Activated naive CD4-positive, alpha-beta T cell treated with anti-CD3 and anti-CD28 coated beads, Interleukin-2, amount 50 U/mL, for 24 hours (primary cell): ENCODE data around the gene TMCO2.

Source experiments
- H3K27ac Mint-ChIP-seq: one replicate; pipeline ENCODE4 v1.8.0; 2021; ENCODE audit warnings: mild to moderate bottlenecking, mixed read lengths
- H3K27me3 Mint-ChIP-seq: one replicate; pipeline ENCODE4 v1.8.0; 2021; ENCODE audit warnings: mixed read lengths
- H3K36me3 Mint-ChIP-seq: one replicate; pipeline ENCODE4 v1.8.0; 2021; ENCODE audit warnings: mixed read lengths
- H3K4me1 Mint-ChIP-seq: one replicate; pipeline ENCODE4 v1.8.0; 2021; ENCODE audit warnings: mixed read lengths
- H3K4me3 Mint-ChIP-seq: one replicate; pipeline ENCODE4 v1.8.0; 2021; ENCODE audit warnings: mild to moderate bottlenecking, mixed read lengths
- H3K9me3 Mint-ChIP-seq: one replicate; pipeline ENCODE4 v1.8.0; 2021; ENCODE audit warnings: mixed read lengths

Gene TMCO2

GRCh38 chr1:40248412-40248811, 675 bp downstream of the TMCO2 start:
- Mint-ChIP-seq H3K4me3 (no peak overlapping the region), H3K27me3 (no peaks in the 10 kb centered on the region), H3K4me1 (no peaks in the 10 kb centered on the region), H3K36me3 (no peaks in the 10 kb centered on the region), H3K9me3 (no peaks in the 10 kb centered on the region), H3K27ac (no peak overlapping the region)

DNA sequence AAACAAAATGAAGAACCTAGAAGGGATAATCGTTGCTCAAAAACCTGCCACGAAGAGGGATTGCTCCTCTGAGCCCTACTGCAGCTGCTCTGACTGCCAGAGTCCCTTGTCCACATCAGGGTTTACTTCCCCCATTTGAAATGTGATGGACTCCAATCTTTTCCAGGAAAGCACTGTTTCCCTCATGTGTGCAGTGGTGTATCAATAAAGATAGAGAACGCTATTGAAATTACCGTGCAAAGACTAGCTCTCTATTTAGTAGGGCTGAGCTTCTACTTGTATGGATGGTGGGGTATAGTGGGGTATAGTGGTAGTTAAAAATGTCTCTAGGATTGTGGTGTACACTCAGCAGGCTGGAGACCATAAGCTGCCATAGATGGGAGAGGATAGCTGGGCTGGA, 3.7 kb downstream of the TMCO2 start:
- Mint-ChIP-seq H3K27ac (no peak overlapping the region), H3K9me3 (no peaks in the 10 kb centered on the region), H3K4me3 (no peak overlapping the region), H3K27me3 (no peaks in the 10 kb centered on the region), H3K4me1 (peaks cover 18% of the 10 kb centered on the region), H3K36me3 (no peaks in the 10 kb centered on the region)

GRCh38 chr1:40252601-40253000, 4.9 kb downstream of the TMCO2 start:
- H3K4me3 Mint-ChIP-seq, result no peak overlapping the region
- no peak overlapping the region for H3K27ac Mint-ChIP-seq

GRCh38 chr1:40255231-40255630, 7.5 kb downstream of the TMCO2 start:
- H3K4me1 Mint-ChIP-seq, result peaks cover 27% of the 10 kb centered on the region
- no peak overlapping the region for H3K27ac Mint-ChIP-seq
- H3K27me3 Mint-ChIP-seq, result no peaks in the 10 kb centered on the region
- peaks cover 2% of the 10 kb centered on the region for H3K36me3 Mint-ChIP-seq
- no peaks in the 10 kb centered on the region for H3K9me3 Mint-ChIP-seq
- H3K4me3 Mint-ChIP-seq, result no peak overlapping the region

More at GRCh38 chr1:40252601-40253000, 4.9 kb downstream of the TMCO2 start:
- H3K4me1 Mint-ChIP-seq, result peaks cover 24% of the 10 kb centered on the region
- no peaks in the 10 kb centered on the region for H3K36me3 Mint-ChIP-seq
- no peaks in the 10 kb centered on the region for H3K9me3 Mint-ChIP-seq
- H3K27me3 Mint-ChIP-seq, result no peaks in the 10 kb centered on the region

- peak overlapping the region; percentile 100 for H3K27ac Mint-ChIP-seq
- peaks cover 35% of the 10 kb centered on the region for H3K4me1 Mint-ChIP-seq
- H3K36me3 Mint-ChIP-seq, result peaks cover 12% of the 10 kb centered on the region
- no peaks in the 10 kb centered on the region for H3K9me3 Mint-ChIP-seq
- H3K4me3 Mint-ChIP-seq, result peak overlapping the region; percentile 99
- no peaks in the 10 kb centered on the region for H3K27me3 Mint-ChIP-seq
Observed at GRCh38 chr1:40256401-40257084, 8.8 kb downstream of the TMCO2 start.

DNA sequence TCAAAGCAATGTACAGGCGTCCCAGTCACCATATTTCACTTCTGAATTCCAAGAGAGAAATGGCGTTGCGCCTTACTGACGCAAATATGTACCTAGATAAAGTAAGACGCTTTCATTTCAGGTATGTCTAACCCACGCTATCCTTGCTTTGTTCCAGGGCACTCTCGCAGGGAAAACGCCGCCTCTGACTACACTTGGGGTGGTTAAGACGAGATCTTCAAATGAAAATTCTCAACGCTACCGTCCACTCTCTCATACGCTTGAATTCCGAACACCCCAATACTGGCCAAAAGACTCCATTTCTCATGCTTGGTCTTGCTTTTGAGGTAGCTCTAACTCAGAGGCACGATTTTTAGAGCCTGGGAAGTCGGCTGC, 9.6 kb downstream of the TMCO2 start:
- Mint-ChIP-seq H3K27ac (peak overlapping the region; percentile 100), H3K36me3 (peaks cover 14% of the 10 kb centered on the region), H3K9me3 (no peaks in the 10 kb centered on the region), H3K27me3 (no peaks in the 10 kb centered on the region), H3K4me1 (peaks cover 41% of the 10 kb centered on the region), H3K4me3 (peak overlapping the region; percentile 99)

DNA sequence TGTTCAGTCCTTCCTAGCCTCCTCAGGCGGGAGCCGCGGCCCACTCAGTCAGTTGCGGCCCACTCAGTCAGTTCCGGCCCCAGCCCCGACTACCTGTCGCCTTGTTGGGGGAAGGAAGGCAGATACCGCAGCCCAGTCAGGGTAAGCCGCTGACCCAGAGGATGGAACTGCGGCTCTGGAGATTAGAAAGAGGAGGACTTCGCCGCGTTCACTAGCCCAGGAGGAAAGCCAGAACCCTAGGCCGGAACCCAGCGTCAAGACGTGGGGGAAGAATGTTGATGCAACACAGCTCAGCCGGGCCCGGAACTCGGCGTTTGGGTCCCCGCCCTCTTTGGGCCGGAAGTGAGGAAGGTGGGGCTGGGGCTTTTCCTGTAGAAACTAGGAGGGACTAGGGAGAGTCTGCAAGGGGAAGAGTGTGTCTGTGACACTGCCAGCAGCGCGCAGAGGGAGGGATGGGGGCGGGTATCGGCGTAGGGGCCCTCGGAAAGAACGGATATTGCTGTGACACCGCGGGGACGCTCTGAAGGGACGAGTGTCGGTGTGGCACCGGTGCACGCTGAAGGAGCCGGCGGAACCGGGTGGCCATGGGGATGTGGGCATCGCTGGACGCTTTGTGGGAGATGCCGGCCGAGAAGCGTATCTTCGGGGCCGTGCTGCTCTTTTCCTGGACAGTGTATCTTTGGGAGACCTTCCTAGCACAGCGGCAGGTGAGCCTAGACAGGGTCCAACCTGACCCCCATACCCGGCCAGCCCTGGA, 10.1 kb downstream of the TMCO2 start, which contains the start of gene ZMPSTE24:
ZMPSTE24 (plus strand) TSS at position 549 of the 757 bp plus-strand sequence; CDS start at position 585, 36 bp downstream.
- Mint-ChIP-seq H3K27ac (peak within 1 kb of the TSS; percentile 100), H3K9me3 (no peaks in the 10 kb centered on the region), H3K4me3 (peak within 1 kb of the TSS; percentile 99), H3K27me3 (no peaks in the 10 kb centered on the region), H3K4me1 (peaks cover 46% of the 10 kb centered on the region), H3K36me3 (peaks cover 18% of the 10 kb centered on the region)

GRCh38 chr1:40258445-40258769, 10.7 kb downstream of the TMCO2 start:
- Mint-ChIP-seq H3K27ac (peak overlapping the region; percentile 100), H3K36me3 (peaks cover 20% of the 10 kb centered on the region), H3K27me3 (no peaks in the 10 kb centered on the region), H3K4me3 (peak overlapping the region; percentile 99), H3K4me1 (peaks cover 51% of the 10 kb centered on the region), H3K9me3 (no peaks in the 10 kb centered on the region)

GRCh38 chr1:40264354-40264781, 16.6 kb downstream of the TMCO2 start:
- Mint-ChIP-seq H3K4me1 (peaks cover 44% of the 10 kb centered on the region), H3K36me3 (peaks cover 19% of the 10 kb centered on the region), H3K4me3 (no peak overlapping the region), H3K9me3 (no peaks in the 10 kb centered on the region), H3K27me3 (no peaks in the 10 kb centered on the region), H3K27ac (peak overlapping the region; percentile 81)

DNA sequence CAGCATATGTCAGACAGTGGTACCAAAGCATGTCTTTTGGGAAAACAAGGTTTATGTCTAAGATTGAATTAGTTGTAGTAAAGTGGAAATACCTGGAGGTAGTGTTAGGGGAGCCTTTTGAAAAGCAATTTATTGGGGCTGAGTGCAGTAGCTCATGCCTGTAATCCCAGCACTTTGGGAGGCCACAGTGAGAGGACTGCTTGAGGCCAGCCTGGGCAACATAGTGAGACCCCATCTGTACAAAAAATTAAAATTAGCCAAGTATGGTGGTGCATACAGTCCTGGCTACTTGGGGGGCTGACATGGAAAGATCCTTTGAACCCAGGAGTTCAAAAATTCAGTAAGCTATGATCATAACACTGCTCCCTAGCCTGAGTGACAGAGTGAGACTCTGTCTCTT, 17.6 kb downstream of the TMCO2 start:
- no peak overlapping the region for H3K4me3 Mint-ChIP-seq
- H3K36me3 Mint-ChIP-seq, result peaks cover 24% of the 10 kb centered on the region
- no peaks in the 10 kb centered on the region for H3K9me3 Mint-ChIP-seq
- no peaks in the 10 kb centered on the region for H3K27me3 Mint-ChIP-seq
- H3K27ac Mint-ChIP-seq, result no peak overlapping the region
- peaks cover 47% of the 10 kb centered on the region for H3K4me1 Mint-ChIP-seq

DNA sequence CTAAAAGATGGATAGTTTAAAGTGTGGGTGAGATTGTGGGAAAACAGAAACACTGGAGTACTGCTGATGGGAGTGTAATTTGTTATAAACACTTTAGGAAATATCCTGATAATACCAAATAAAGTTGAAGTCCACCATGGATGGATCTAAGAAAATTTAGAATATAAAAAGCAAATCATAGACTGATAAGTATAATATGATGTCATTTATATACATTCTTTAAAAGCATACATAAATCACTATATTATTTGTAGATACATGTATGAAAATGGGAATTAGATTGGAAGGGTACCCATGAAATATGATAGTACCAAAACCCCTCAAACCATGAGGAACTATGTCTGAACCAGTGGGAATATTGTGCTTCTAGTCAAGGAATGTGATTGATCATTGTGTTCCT, 18.2 kb downstream of the TMCO2 start:
- Mint-ChIP-seq H3K4me1 (peaks cover 46% of the 10 kb centered on the region), H3K27me3 (no peaks in the 10 kb centered on the region), H3K36me3 (peaks cover 24% of the 10 kb centered on the region), H3K4me3 (no peak overlapping the region), H3K27ac (no peak overlapping the region), H3K9me3 (no peaks in the 10 kb centered on the region)

DNA sequence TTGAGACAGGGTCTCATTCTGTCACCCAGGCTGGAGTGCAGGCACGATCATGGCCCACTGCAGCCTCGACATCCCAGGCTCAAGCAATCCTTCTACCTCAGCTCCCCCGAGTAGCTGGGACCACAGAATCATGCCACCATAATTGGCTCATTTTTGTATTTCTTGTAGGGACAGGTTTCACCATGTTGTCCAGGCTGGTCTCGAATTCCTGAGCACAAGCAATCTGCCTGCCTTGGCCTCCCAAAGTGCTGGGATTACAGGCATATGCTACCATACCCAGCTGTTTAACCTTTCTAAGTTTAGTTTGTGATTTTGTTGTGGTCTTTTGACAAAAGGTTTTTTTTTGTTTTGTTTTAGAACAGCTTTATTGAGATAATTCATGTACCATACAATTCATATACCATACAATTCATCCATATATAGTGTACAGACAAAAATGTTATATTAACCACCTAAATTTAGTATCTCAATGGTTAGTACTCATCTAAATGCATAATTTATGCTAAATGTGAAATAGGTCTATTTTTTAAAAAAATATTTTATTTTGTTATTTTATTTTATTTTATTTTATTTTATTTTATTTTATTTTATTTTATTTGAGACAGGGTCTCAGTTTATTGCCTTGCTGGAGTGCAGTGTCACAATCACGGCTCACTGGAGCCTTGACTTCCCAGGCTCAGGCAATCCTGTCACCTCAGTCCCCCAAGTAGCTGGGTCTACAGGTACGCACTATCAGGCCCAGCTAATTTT, 19.2 kb downstream of the TMCO2 start:
- peaks cover 20% of the 10 kb centered on the region for H3K36me3 Mint-ChIP-seq
- no peak overlapping the region for H3K27ac Mint-ChIP-seq
- no peak overlapping the region for H3K4me3 Mint-ChIP-seq
- H3K4me1 Mint-ChIP-seq, result peaks cover 42% of the 10 kb centered on the region
- H3K9me3 Mint-ChIP-seq, result no peaks in the 10 kb centered on the region
- no peaks in the 10 kb centered on the region for H3K27me3 Mint-ChIP-seq

DNA sequence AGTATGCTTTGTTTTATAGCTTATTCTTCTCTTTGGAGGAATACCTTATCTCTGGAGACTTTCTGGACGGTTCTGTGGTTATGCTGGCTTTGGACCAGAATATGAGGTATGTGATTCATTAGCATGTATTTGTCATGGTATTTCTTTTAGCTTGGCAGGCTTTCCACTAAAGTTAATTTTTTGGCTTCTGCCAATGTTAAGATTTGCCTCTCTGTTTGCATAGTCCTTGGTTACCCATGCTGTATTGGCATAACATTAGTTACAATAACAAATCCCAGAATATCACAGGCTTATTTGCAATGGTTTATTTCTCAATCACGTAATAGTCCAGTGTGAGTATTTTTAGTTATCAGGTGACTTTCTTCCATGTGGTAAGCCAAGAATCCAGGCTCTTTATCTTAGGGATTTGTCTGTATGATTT, 20.0 kb downstream of the TMCO2 start:
- no peak overlapping the region for H3K4me3 Mint-ChIP-seq
- H3K36me3 Mint-ChIP-seq, result peaks cover 22% of the 10 kb centered on the region
- H3K27ac Mint-ChIP-seq, result no peak overlapping the region

GRCh38 chr1:40268211-40268610, 20.5 kb downstream of the TMCO2 start:
- no peak overlapping the region for H3K27ac Mint-ChIP-seq
- H3K27me3 Mint-ChIP-seq, result no peaks in the 10 kb centered on the region
- H3K36me3 Mint-ChIP-seq, result peaks cover 22% of the 10 kb centered on the region
- no peaks in the 10 kb centered on the region for H3K9me3 Mint-ChIP-seq
- no peak overlapping the region for H3K4me3 Mint-ChIP-seq
- peaks cover 33% of the 10 kb centered on the region for H3K4me1 Mint-ChIP-seq

More for the DNA sequence above, 20.0 kb downstream of the TMCO2 start:
- peaks cover 37% of the 10 kb centered on the region for H3K4me1 Mint-ChIP-seq
- H3K27me3 Mint-ChIP-seq, result no peaks in the 10 kb centered on the region
- H3K9me3 Mint-ChIP-seq, result no peaks in the 10 kb centered on the region

DNA sequence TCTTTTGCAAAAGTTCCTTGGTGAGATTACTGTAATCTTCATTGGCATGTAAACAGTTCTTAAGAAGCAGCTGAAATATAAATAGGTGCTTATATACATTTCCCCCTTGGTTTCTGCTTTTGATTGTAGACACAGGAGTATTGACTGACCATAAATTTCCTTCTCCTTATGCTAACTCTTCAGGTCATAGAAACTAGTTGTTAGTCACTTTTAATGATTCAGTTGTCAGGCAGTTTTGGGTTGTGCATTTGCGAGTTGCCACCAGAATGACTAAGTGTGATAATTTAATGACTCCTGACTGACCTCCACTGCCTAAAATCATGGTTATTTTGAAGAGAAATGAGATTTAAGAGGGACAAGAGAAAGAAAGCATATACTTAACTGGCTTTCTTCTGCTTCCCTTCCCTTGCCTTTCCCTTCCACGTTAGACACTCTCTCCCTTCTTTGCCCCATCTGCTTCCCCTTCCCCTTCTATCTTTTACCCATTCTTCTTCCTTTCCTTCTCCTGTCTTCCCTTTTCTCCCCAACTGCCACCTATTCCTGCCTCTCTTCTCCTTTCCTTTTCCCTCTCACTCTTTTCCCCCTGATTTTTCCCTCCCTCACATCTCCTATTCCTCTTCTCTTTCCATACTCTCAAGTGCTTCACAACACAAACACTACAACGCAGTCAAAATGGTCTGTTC, 22.6 kb downstream of the TMCO2 start:
- Mint-ChIP-seq H3K36me3 (peaks cover 26% of the 10 kb centered on the region), H3K9me3 (no peaks in the 10 kb centered on the region), H3K27me3 (no peaks in the 10 kb centered on the region), H3K27ac (peak overlapping the region; percentile 81), H3K4me1 (peaks cover 20% of the 10 kb centered on the region), H3K4me3 (peak overlapping the region; percentile 19)
